HepG2 (cell line): ENCODE measurements around the gene IL18R1.

Experiments used
- FOXK2 ChIP-seq: fragments of 450-650 bp; IDR thresholded peaks from 2 replicates; pipeline ENCODE4 v1.6.1; 2016
- NFYB ChIP-seq: sonication (generic); formaldehyde crosslinking; IDR thresholded peaks from 2 replicates; pipeline ENCODE4 v1.4.0; 2020; ENCODE audit warnings: missing genetic modification reagents
- NR2F2 ChIP-seq: IDR thresholded peaks from 2 replicates; pipeline ENCODE4 v1.6.1; 2012; ENCODE audit warnings: low read depth, inconsistent platforms, borderline replicate concordance
- SOX13 ChIP-seq, 3 experiments: fragments of 450-650 bp in 1 of 3; sonication (generic) in 1 of 3; formaldehyde crosslinking in 1 of 3; IDR thresholded peaks in 2 of 3; conservative IDR thresholded peaks in 1 of 3; 2 replicates each; pipeline versions ENCODE4 v1.5.0 to v1.6.1; 2016 to 2020; ENCODE audit warnings: antibody characterized with exemption in 1 of 3, mild to moderate bottlenecking in 1 of 3, missing compliant biosample characterization in 1 of 3, missing genetic modification reagents in 1 of 3, moderate library complexity in 1 of 3
- TCF7L2 ChIP-seq: IDR thresholded peaks from 2 replicates; pipeline ENCODE4 v1.6.1; 2011; ENCODE audit warnings: mild to moderate bottlenecking, low read depth, low read length, moderate library complexity
- ZNF3 ChIP-seq: IDR thresholded peaks from 2 replicates; pipeline ENCODE4 v1.7.0; 2017; ENCODE audit warnings: inconsistent platforms
- ZNF639 ChIP-seq: conservative IDR thresholded peaks from 2 replicates; pipeline ENCODE4 v1.6.1; 2018; ENCODE audit warnings: missing genetic modification reagents
- ZNF792 ChIP-seq: IDR thresholded peaks from 2 replicates; pipeline ENCODE4 v1.6.1; 2016
- TF ChIP-seq, protein P1 (sequence below): sonication (generic); formaldehyde crosslinking; IDR thresholded peaks from 2 replicates; pipeline ENCODE4 v1.5.0; 2020; ENCODE audit warnings: mild to moderate bottlenecking, missing genetic modification reagents, moderate library complexity

DNA sequence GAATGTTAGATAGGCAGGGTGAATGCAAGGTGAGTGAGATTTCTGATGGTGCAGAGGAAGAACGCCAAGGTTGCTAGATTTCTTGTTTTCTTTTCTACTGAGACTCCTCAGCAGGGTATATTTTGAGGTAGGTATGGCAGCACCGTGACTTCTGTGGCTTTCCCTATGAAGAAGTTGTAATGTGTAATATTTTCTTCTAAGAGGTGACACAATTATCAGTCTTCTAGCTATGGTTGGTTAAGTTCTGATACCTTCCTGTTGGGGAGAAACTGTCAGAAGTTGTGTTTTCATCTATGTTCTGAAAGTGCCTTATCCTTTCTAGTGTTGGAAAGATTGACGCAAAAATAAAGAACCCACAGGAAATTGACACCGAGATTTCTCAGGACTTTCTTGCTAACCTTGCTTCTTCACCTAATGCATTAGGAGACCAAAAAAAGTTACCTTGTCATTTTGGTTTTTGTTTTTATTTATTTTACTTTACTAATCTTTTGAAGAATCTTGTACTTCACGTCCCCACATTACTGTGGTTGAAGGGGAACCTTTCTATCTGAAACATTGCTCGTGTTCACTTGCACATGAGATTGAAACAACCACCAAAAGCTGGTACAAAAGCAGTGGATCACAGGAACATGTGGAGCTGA lies 11.9 kb downstream of the IL18R1 start:
- TF ChIP-seq ZNF3 (no peak), NR2F2 (no peak), ZNF639 (no peak), SOX13 (IDR thresholded peaks at IDR 0.05) (no peak), SOX13 (CRISPR knock-in tag; conservative IDR thresholded peaks at IDR 0.05 in 1 of 2, IDR thresholded peaks at IDR 0.05 in 1 of 2) (no peak), FOXK2 (no peak), ZNF792 (CRISPR knock-in tag) (no peak), NFYB (no peak), TCF7L2 (no peak)
- TF ChIP-seq, protein P1, sequence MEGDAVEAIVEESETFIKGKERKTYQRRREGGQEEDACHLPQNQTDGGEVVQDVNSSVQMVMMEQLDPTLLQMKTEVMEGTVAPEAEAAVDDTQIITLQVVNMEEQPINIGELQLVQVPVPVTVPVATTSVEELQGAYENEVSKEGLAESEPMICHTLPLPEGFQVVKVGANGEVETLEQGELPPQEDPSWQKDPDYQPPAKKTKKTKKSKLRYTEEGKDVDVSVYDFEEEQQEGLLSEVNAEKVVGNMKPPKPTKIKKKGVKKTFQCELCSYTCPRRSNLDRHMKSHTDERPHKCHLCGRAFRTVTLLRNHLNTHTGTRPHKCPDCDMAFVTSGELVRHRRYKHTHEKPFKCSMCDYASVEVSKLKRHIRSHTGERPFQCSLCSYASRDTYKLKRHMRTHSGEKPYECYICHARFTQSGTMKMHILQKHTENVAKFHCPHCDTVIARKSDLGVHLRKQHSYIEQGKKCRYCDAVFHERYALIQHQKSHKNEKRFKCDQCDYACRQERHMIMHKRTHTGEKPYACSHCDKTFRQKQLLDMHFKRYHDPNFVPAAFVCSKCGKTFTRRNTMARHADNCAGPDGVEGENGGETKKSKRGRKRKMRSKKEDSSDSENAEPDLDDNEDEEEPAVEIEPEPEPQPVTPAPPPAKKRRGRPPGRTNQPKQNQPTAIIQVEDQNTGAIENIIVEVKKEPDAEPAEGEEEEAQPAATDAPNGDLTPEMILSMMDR (CRISPR knock-in tag): no peak
